ENCODE results near the gene ZBTB17.

- TF ChIP-seq CTCF (conservative IDR thresholded peaks at IDR 0.05; ENCODE audit: low read length) (no peak), EZH2phosphoT487 (IDR thresholded peaks at IDR 0.05; ENCODE audit: borderline replicate concordance) (no peak)
Observed at GRCh38 chr1:16007671-16008341, 31.9 kb upstream of the ZBTB17 start.

Measured in Loucy (cell line).